Uterus (tissue), 2 donors: ENCODE data around the gene LIMCH1.

Source experiments
- POLR2A ChIP-seq, 2 donors: fragments of 450-650 bp; IDR thresholded peaks; one replicate each; pipeline ENCODE4 v1.6.1; 2016; ENCODE audit warnings: antibody characterized with exemption in 2 of 2, mild to moderate bottlenecking in 1 of 2, moderate library complexity in 1 of 2
- TF ChIP-seq, protein P1 (sequence below), 4 experiments: fragments of 200-600 bp in 2 of 4; fragments of 450-650 bp in 2 of 4; sonication (generic) in 2 of 4; IDR thresholded peaks; one replicate each; pipeline ENCODE4 v1.5.1; 2016 to 2019; ENCODE audit warnings: antibody characterized with exemption in 4 of 4, mild to moderate bottlenecking in 2 of 4, moderate library complexity in 1 of 4

DNA sequence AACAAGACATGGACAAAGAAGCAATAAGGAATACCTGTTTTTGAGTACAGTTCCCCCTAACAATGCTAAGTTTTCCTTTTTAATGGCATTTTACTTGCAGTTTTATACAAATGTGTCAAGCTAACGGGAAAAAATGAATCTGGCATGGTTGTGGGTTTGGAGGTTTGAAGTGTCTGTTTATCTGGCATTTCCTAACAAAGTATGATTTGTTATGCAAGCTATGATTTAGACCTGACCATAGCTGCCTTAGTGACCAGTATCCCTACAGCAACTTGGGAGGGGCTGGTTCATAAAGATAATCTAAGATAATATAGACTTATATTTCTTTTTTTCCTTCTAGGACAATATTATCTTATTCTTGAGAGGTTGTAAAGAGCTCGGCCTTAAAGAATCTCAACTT is 60.6 kb downstream of the LIMCH1 start:
- TF ChIP-seq, protein P1, sequence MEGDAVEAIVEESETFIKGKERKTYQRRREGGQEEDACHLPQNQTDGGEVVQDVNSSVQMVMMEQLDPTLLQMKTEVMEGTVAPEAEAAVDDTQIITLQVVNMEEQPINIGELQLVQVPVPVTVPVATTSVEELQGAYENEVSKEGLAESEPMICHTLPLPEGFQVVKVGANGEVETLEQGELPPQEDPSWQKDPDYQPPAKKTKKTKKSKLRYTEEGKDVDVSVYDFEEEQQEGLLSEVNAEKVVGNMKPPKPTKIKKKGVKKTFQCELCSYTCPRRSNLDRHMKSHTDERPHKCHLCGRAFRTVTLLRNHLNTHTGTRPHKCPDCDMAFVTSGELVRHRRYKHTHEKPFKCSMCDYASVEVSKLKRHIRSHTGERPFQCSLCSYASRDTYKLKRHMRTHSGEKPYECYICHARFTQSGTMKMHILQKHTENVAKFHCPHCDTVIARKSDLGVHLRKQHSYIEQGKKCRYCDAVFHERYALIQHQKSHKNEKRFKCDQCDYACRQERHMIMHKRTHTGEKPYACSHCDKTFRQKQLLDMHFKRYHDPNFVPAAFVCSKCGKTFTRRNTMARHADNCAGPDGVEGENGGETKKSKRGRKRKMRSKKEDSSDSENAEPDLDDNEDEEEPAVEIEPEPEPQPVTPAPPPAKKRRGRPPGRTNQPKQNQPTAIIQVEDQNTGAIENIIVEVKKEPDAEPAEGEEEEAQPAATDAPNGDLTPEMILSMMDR (IDR thresholded peaks at IDR 0.05), result no peak
- TF ChIP-seq POLR2A (IDR thresholded peaks at IDR 0.05), result no peak
